HepG2 (cell line): ENCODE data around the gene TWNK. TPM values are rescaled to one million over a fixed set of nuclear protein-coding genes. Genes with fewer than 3 reads are reported as not detected.

ENCODE experiments used
- ARNT ChIP-seq: fragments of 450-650 bp; IDR thresholded peaks from 2 replicates; pipeline ENCODE4 v1.6.1; 2017
- FIP1L1 ChIP-seq: fragments of 200-400 bp; formaldehyde crosslinking; IDR thresholded peaks from 2 replicates; pipeline ENCODE4 v1.6.1; 2018; ENCODE audit warnings: low read depth, mild to moderate bottlenecking, low read length, moderate library complexity, borderline replicate concordance; ENCODE audit not compliant: insufficient read depth
- FLYWCH1 ChIP-seq: sonication (generic); formaldehyde crosslinking; IDR thresholded peaks from 2 replicates; pipeline ENCODE4 v1.8.1; 2023; ENCODE audit warnings: mild to moderate bottlenecking, missing genetic modification reagents
- HNRNPH1 ChIP-seq: fragments of 200-400 bp; formaldehyde crosslinking; optimal IDR thresholded peaks from 2 replicates; pipeline ENCODE3; 2017; ENCODE audit warnings: mild to moderate bottlenecking, low read depth, low read length
- ZNF101 ChIP-seq: sonication (generic); formaldehyde crosslinking; IDR thresholded peaks from 2 replicates; pipeline ENCODE4 v1.4.0; 2020; ENCODE audit warnings: mild to moderate bottlenecking, low read depth, missing genetic modification reagents, borderline replicate concordance
- ZNF160 ChIP-seq: sonication (generic); formaldehyde crosslinking; IDR thresholded peaks from 2 replicates; pipeline ENCODE4 v1.8.0; 2022; ENCODE audit warnings: mild to moderate bottlenecking, inconsistent platforms, missing genetic modification reagents
- ZNF329 ChIP-seq: sonication (generic); formaldehyde crosslinking; IDR thresholded peaks from 2 replicates; pipeline ENCODE4 v1.9.0; 2021; ENCODE audit warnings: low read depth, mild to moderate bottlenecking, missing genetic modification reagents
- ZNF556 ChIP-seq: sonication (generic); formaldehyde crosslinking; IDR thresholded peaks from 2 replicates; pipeline ENCODE4 v1.4.0; 2020; ENCODE audit warnings: mild to moderate bottlenecking, missing genetic modification reagents, borderline replicate concordance
- ZSCAN21 ChIP-seq: sonication (generic); formaldehyde crosslinking; IDR thresholded peaks from 2 replicates; pipeline ENCODE4 v1.8.0; 2022; ENCODE audit warnings: mild to moderate bottlenecking, missing genetic modification reagents, moderate library complexity, borderline replicate concordance
- polyA plus RNA-seq, 8 experiments: library from polyadenylated mRNA; depleted of rRNA in 3 of 8; stranded (reverse) in 7 of 8; unstranded in 1 of 8; fragments of >200 nt; fragmentation: Illumina TruSeq in 4 of 8; extraction: Trizol in 4 of 8; gene quantifications; 2 replicates each; pipeline versions ENCODE4 v1.2.1 to v1.2.3, GENCODE V29; 2011 to 2016; ENCODE audit warnings: low read depth in 4 of 8, missing spikeins in 1 of 8, mixed read lengths in 1 of 8; ENCODE audit not compliant: insufficient read depth in 1 of 8
- total RNA-seq, 5 experiments: library from RNA; depleted of rRNA; stranded (reverse); fragments of >200 nt; fragmentation: Illumina TruSeq; extraction: Trizol; gene quantifications; 2 replicates each; pipeline ENCODE4 v1.2.3, GENCODE V29; 2016; ENCODE audit warnings: low read depth in 1 of 5
- TF ChIP-seq, protein P1 (sequence below): sonication (generic); formaldehyde crosslinking; conservative IDR thresholded peaks from 2 replicates; pipeline ENCODE4 v1.4.0; 2020; ENCODE audit warnings: mild to moderate bottlenecking, missing genetic modification reagents, moderate library complexity
- TF ChIP-seq, protein P2 (sequence below): IDR thresholded peaks from 2 replicates; pipeline ENCODE4 v1.6.1; 2016; ENCODE audit warnings: missing biosample characterization, missing genetic modification reagents, low read depth
- TF ChIP-seq, protein P3 (sequence below): sonication (generic); formaldehyde crosslinking; IDR thresholded peaks from 2 replicates; pipeline ENCODE4 v1.4.0; 2020; ENCODE audit warnings: mild to moderate bottlenecking, missing genetic modification reagents
- TF ChIP-seq, protein P4 (sequence below): sonication (generic); formaldehyde crosslinking; conservative IDR thresholded peaks from 2 replicates; pipeline ENCODE4 v1.4.0; 2020; ENCODE audit warnings: missing genetic modification reagents
- TF ChIP-seq, protein P5 (sequence below): IDR thresholded peaks from 2 replicates; pipeline ENCODE4 v1.4.0; 2020; ENCODE audit warnings: mild to moderate bottlenecking, missing genetic modification reagents

TWNK gene
- total and polyA plus RNA-seq, 2 of the 13 experiments (the other 11 are each of a cell fraction or from before 2014, with no cell fraction given): 10.7 to 16.5 TPM

DNA sequence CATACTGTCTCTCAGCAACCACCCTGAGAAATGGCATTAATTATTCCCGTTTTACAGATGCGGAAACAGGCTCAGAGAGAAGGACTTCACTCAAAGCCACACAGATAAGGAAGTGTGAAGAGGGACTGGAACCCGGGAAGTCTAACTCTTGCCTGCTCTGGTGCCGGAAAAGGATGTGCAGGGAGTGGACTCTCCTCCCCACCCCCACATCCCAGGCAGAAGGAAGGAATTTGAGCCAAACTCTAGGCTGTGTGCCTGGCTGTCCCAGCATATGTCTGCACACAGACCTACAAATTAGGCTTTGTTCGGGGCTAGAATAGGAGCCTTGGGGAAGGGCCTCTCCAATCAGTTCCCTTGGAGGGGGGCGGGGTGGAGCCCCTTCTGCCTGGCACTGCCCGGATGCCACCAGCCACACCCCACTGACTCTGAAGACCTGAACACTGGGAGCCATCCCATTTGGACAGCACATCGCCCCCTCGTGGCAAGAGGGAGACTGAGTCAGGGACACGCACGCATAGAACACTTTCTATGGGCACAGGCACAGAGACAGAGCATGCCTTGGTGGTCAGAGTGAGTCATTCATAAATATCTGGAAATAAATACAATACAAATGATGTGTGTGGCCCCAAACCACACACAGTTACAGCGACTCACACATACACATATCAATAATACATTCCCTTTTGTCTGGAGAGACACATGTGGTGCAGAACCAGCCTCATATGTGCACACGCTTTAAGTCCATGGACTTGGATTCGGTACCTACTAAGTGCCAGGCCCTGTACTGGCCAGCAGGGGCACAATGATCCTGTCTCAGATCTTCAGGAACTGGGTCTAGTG, 25.4 kb downstream of the TWNK start (continued):
- TF ChIP-seq ZNF556 (CRISPR knock-in tag) (0 out of 2 replicates have a peak, but pooled peaks have one; percentile 37), ZNF101 (CRISPR knock-in tag) (no peak), FLYWCH1 (CRISPR knock-in tag) (no peak), HNRNPH1 (no peak), ZNF160 (CRISPR knock-in tag) (no peak), FIP1L1 (no peak), ARNT (no peak), ZSCAN21 (CRISPR knock-in tag) (no peak), ZNF329 (CRISPR knock-in tag) (no peak)
- TF ChIP-seq, protein P1, sequence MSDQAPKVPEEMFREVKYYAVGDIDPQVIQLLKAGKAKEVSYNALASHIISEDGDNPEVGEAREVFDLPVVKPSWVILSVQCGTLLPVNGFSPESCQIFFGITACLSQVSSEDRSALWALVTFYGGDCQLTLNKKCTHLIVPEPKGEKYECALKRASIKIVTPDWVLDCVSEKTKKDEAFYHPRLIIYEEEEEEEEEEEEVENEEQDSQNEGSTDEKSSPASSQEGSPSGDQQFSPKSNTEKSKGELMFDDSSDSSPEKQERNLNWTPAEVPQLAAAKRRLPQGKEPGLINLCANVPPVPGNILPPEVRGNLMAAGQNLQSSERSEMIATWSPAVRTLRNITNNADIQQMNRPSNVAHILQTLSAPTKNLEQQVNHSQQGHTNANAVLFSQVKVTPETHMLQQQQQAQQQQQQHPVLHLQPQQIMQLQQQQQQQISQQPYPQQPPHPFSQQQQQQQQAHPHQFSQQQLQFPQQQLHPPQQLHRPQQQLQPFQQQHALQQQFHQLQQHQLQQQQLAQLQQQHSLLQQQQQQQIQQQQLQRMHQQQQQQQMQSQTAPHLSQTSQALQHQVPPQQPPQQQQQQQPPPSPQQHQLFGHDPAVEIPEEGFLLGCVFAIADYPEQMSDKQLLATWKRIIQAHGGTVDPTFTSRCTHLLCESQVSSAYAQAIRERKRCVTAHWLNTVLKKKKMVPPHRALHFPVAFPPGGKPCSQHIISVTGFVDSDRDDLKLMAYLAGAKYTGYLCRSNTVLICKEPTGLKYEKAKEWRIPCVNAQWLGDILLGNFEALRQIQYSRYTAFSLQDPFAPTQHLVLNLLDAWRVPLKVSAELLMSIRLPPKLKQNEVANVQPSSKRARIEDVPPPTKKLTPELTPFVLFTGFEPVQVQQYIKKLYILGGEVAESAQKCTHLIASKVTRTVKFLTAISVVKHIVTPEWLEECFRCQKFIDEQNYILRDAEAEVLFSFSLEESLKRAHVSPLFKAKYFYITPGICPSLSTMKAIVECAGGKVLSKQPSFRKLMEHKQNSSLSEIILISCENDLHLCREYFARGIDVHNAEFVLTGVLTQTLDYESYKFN (CRISPR knock-in tag): no peak
- TF ChIP-seq, protein P2, sequence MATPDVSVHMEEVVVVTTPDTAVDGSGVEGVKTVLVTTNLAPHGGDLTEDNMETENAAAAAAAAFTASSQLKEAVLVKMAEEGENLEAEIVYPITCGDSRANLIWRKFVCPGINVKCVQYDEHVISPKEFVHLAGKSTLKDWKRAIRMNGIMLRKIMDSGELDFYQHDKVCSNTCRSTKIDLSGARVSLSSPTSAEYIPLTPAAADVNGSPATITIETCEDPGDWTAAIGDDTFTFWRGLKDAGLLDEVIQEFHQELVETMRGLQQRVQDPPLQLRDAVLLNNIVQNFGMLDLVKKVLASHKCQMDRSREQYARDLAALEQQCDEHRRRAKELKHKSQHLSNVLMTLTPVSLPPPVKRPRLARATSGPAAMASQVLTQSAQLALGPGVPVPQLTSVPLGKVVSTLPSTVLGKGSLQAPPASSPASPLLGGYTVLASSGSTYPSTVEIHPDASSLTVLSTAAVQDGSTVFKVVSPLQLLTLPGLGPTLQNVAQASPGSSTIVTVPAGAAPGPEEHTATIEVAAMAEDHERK (CRISPR knock-in tag): no peak
- TF ChIP-seq, protein P3, sequence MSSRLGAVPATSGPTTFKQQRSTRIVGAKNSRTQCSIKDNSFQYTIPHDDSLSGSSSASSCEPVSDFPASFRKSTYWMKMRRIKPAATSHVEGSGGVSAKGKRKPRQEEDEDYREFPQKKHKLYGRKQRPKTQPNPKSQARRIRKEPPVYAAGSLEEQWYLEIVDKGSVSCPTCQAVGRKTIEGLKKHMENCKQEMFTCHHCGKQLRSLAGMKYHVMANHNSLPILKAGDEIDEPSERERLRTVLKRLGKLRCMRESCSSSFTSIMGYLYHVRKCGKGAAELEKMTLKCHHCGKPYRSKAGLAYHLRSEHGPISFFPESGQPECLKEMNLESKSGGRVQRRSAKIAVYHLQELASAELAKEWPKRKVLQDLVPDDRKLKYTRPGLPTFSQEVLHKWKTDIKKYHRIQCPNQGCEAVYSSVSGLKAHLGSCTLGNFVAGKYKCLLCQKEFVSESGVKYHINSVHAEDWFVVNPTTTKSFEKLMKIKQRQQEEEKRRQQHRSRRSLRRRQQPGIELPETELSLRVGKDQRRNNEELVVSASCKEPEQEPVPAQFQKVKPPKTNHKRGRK: no peak
- TF ChIP-seq, protein P4, sequence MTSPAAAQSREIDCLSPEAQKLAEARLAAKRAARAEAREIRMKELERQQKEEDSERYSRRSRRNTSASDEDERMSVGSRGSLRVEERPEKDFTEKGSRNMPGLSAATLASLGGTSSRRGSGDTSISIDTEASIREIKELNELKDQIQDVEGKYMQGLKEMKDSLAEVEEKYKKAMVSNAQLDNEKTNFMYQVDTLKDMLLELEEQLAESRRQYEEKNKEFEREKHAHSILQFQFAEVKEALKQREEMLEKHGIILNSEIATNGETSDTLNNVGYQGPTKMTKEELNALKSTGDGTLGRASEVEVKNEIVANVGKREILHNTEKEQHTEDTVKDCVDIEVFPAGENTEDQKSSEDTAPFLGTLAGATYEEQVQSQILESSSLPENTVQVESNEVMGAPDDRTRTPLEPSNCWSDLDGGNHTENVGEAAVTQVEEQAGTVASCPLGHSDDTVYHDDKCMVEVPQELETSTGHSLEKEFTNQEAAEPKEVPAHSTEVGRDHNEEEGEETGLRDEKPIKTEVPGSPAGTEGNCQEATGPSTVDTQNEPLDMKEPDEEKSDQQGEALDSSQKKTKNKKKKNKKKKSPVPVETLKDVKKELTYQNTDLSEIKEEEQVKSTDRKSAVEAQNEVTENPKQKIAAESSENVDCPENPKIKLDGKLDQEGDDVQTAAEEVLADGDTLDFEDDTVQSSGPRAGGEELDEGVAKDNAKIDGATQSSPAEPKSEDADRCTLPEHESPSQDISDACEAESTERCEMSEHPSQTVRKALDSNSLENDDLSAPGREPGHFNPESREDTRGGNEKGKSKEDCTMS (CRISPR knock-in tag): no peak
- TF ChIP-seq, protein P5, sequence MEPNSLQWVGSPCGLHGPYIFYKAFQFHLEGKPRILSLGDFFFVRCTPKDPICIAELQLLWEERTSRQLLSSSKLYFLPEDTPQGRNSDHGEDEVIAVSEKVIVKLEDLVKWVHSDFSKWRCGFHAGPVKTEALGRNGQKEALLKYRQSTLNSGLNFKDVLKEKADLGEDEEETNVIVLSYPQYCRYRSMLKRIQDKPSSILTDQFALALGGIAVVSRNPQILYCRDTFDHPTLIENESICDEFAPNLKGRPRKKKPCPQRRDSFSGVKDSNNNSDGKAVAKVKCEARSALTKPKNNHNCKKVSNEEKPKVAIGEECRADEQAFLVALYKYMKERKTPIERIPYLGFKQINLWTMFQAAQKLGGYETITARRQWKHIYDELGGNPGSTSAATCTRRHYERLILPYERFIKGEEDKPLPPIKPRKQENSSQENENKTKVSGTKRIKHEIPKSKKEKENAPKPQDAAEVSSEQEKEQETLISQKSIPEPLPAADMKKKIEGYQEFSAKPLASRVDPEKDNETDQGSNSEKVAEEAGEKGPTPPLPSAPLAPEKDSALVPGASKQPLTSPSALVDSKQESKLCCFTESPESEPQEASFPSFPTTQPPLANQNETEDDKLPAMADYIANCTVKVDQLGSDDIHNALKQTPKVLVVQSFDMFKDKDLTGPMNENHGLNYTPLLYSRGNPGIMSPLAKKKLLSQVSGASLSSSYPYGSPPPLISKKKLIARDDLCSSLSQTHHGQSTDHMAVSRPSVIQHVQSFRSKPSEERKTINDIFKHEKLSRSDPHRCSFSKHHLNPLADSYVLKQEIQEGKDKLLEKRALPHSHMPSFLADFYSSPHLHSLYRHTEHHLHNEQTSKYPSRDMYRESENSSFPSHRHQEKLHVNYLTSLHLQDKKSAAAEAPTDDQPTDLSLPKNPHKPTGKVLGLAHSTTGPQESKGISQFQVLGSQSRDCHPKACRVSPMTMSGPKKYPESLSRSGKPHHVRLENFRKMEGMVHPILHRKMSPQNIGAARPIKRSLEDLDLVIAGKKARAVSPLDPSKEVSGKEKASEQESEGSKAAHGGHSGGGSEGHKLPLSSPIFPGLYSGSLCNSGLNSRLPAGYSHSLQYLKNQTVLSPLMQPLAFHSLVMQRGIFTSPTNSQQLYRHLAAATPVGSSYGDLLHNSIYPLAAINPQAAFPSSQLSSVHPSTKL (CRISPR knock-in tag): no peak
